ENCODE measurements around the gene INPP1. TPM values are rescaled to one million over a fixed set of nuclear protein-coding genes. Genes with fewer than 3 reads are reported as not detected.

The INPP1 gene
- total RNA-seq, 1 donor from 2014 or later = 7.9 TPM

GRCh38 chr2:190379249-190379964 is 36.0 kb downstream of the INPP1 start:
- Histone ChIP-seq H3K27me3 (ENCODE audit: control insufficient read depth, insufficient read depth, low read length) (no peaks in the 10 kb centered on the region), H3K4me3 (ENCODE audit: low read depth, low read length) (no peak overlapping the region), H3K36me3 (ENCODE audit: control insufficient read depth, insufficient read depth, low read length) (no peaks in the 10 kb centered on the region)
- FAIRE-seq (peak; percentile 66), DNase-seq (ENCODE audit: low read depth) (peak; percentile 48)
- no peak for TF ChIP-seq CTCF (IDR thresholded peaks at IDR 0.05; ENCODE audit: insufficient read depth, low read length, severe bottlenecking)

GRCh38 chr2:190380962-190381412 is 37.6 kb downstream of the INPP1 start:
- no peak for TF ChIP-seq CTCF (IDR thresholded peaks at IDR 0.05; ENCODE audit: insufficient read depth, low read length, severe bottlenecking)
- no peak for FAIRE-seq

GRCh38 chr2:190382851-190383250 is 39.5 kb downstream of the INPP1 start:
- no peaks in the 10 kb centered on the region for H3K27me3 ChIP-seq (ENCODE audit: control insufficient read depth, insufficient read depth, low read length)
- no peak overlapping the region for H3K4me3 ChIP-seq (ENCODE audit: low read depth, low read length)
- DNase-seq (ENCODE audit: low read depth) (peak; percentile 79), FAIRE-seq (no peak)
- peak; percentile 74 for TF ChIP-seq CTCF (IDR thresholded peaks at IDR 0.05; ENCODE audit: insufficient read depth, low read length, severe bottlenecking)
- no peaks in the 10 kb centered on the region for H3K36me3 ChIP-seq (ENCODE audit: control insufficient read depth, insufficient read depth, low read length)

More at GRCh38 chr2:190380962-190381412, 37.6 kb downstream of the INPP1 start:
- H3K4me3 ChIP-seq (ENCODE audit: low read depth, low read length) = no peak overlapping the region
- no peaks in the 10 kb centered on the region for H3K36me3 ChIP-seq (ENCODE audit: control insufficient read depth, insufficient read depth, low read length)
- no peaks in the 10 kb centered on the region for H3K27me3 ChIP-seq (ENCODE audit: control insufficient read depth, insufficient read depth, low read length)
- no peak for DNase-seq (ENCODE audit: low read depth)

- FAIRE-seq (no peak), DNase-seq (ENCODE audit: low read depth) (no peak)
- Histone ChIP-seq H3K36me3 (ENCODE audit: control insufficient read depth, insufficient read depth, low read length) (no peaks in the 10 kb centered on the region), H3K4me3 (ENCODE audit: low read depth, low read length) (no peak overlapping the region), H3K27me3 (ENCODE audit: control insufficient read depth, insufficient read depth, low read length) (no peaks in the 10 kb centered on the region)
- no peak for TF ChIP-seq CTCF (IDR thresholded peaks at IDR 0.05; ENCODE audit: insufficient read depth, low read length, severe bottlenecking)
These were observed 44.0 kb downstream of the INPP1 start for GRCh38 chr2:190387422-190387821.

DNA sequence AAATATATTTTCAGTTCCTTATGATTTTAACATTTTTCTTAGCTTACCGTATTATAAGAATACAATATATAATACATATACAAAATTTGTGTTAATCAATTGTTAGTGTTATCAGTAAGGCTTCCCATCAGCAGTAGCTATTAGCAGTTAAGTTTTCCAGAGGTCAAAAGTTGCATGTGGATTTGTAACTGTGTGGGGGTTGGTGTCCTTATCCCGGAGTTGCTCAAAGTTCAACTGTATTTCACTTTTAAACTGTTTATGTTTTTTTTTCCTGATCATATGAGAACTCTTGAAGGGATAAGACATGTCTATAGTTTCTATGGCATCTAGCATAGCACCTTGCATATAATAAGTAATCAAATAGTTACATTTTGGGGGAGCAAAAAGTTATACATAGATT is 52.9 kb downstream of the INPP1 start:
- FAIRE-seq = no peak
- no peak for DNase-seq (ENCODE audit: low read depth)
- TF ChIP-seq CTCF (IDR thresholded peaks at IDR 0.05; ENCODE audit: insufficient read depth, low read length, severe bottlenecking) = no peak
- Histone ChIP-seq H3K4me3 (ENCODE audit: low read depth, low read length) (no peak overlapping the region), H3K27me3 (ENCODE audit: control insufficient read depth, insufficient read depth, low read length) (no peaks in the 10 kb centered on the region), H3K36me3 (ENCODE audit: control insufficient read depth, insufficient read depth, low read length) (no peaks in the 10 kb centered on the region)
